ENCODE measurements around the gene CYP2C18. TPM values are rescaled to one million over a fixed set of nuclear protein-coding genes. Genes with fewer than 3 reads are reported as not detected.
"Not testable (repeated sequence)": the region's sequence is repeated elsewhere in the genome, so short reads cannot be mapped to it uniquely, and the experiment has no call there.

CYP2C18 gene
- polyA plus RNA-seq, 1 experiment = not detected

- POLR2A ChIA-PET = no interaction called here
Observed at GRCh38 chr10:94644352-94644751, 39.2 kb upstream of the CYP2C18 start.

GRCh38 chr10:94645285-94645684 lies 38.2 kb upstream of the CYP2C18 start:
- Histone ChIP-seq H3K4me3 (ENCODE audit: low read depth, low read length) (no peak overlapping the region), H3K36me3 (ENCODE audit: control insufficient read depth, insufficient read depth, low read length) (no peaks in the 10 kb centered on the region), H3K27me3 (ENCODE audit: control insufficient read depth, insufficient read depth, low read length) (no peaks in the 10 kb centered on the region)
- ChIA-PET CTCF (no interaction called here), POLR2A (no interaction called here)
- DNase-seq (ENCODE audit: low read depth) = no peak
- TF ChIP-seq, protein P1, sequence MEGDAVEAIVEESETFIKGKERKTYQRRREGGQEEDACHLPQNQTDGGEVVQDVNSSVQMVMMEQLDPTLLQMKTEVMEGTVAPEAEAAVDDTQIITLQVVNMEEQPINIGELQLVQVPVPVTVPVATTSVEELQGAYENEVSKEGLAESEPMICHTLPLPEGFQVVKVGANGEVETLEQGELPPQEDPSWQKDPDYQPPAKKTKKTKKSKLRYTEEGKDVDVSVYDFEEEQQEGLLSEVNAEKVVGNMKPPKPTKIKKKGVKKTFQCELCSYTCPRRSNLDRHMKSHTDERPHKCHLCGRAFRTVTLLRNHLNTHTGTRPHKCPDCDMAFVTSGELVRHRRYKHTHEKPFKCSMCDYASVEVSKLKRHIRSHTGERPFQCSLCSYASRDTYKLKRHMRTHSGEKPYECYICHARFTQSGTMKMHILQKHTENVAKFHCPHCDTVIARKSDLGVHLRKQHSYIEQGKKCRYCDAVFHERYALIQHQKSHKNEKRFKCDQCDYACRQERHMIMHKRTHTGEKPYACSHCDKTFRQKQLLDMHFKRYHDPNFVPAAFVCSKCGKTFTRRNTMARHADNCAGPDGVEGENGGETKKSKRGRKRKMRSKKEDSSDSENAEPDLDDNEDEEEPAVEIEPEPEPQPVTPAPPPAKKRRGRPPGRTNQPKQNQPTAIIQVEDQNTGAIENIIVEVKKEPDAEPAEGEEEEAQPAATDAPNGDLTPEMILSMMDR (IDR thresholded peaks at IDR 0.05; ENCODE audit: insufficient read depth, low read depth, low read length) = no peak

More at GRCh38 chr10:94644352-94644751, 39.2 kb upstream of the CYP2C18 start:
- CTCF ChIA-PET = no interaction called here
- TF ChIP-seq, protein P1 (IDR thresholded peaks at IDR 0.05; ENCODE audit: insufficient read depth, low read depth, low read length) = no peak
- H3K4me3 ChIP-seq (ENCODE audit: low read depth, low read length) = no peak overlapping the region
- DNase-seq (ENCODE audit: low read depth) = no peak
- no peaks in the 10 kb centered on the region for H3K27me3 ChIP-seq (ENCODE audit: control insufficient read depth, insufficient read depth, low read length)
- H3K36me3 ChIP-seq (ENCODE audit: control insufficient read depth, insufficient read depth, low read length) = no peaks in the 10 kb centered on the region

- H3K36me3 ChIP-seq (ENCODE audit: control insufficient read depth, insufficient read depth, low read length); CTCF ChIA-PET; DNase-seq (ENCODE audit: low read depth); H3K4me3 ChIP-seq (ENCODE audit: low read depth, low read length); H3K27me3 ChIP-seq (ENCODE audit: control insufficient read depth, insufficient read depth, low read length); POLR2A ChIA-PET: not testable (repeated sequence)
Observed at GRCh38 chr10:94655201-94655600, 28.3 kb upstream of the CYP2C18 start.

- POLR2A ChIA-PET; DNase-seq (ENCODE audit: low read depth); CTCF ChIA-PET; H3K27me3 ChIP-seq (ENCODE audit: control insufficient read depth, insufficient read depth, low read length); H3K36me3 ChIP-seq (ENCODE audit: control insufficient read depth, insufficient read depth, low read length); H3K4me3 ChIP-seq (ENCODE audit: low read depth, low read length): not testable (repeated sequence)
Observed at GRCh38 chr10:94663061-94663460, 20.5 kb upstream of the CYP2C18 start.

- Histone ChIP-seq H3K27me3 (ENCODE audit: control insufficient read depth, insufficient read depth, low read length) (no peaks in the 10 kb centered on the region), H3K4me3 (ENCODE audit: low read depth, low read length) (no peak overlapping the region), H3K36me3 (ENCODE audit: control insufficient read depth, insufficient read depth, low read length) (no peaks in the 10 kb centered on the region)
- TF ChIP-seq, protein P1 (IDR thresholded peaks at IDR 0.05; ENCODE audit: insufficient read depth, low read depth, low read length) = no peak
- ChIA-PET POLR2A (no interaction called here), CTCF (no interaction called here)
- no peak for DNase-seq (ENCODE audit: low read depth)
Observed at GRCh38 chr10:94666391-94667102, 17.0 kb upstream of the CYP2C18 start.

DNA sequence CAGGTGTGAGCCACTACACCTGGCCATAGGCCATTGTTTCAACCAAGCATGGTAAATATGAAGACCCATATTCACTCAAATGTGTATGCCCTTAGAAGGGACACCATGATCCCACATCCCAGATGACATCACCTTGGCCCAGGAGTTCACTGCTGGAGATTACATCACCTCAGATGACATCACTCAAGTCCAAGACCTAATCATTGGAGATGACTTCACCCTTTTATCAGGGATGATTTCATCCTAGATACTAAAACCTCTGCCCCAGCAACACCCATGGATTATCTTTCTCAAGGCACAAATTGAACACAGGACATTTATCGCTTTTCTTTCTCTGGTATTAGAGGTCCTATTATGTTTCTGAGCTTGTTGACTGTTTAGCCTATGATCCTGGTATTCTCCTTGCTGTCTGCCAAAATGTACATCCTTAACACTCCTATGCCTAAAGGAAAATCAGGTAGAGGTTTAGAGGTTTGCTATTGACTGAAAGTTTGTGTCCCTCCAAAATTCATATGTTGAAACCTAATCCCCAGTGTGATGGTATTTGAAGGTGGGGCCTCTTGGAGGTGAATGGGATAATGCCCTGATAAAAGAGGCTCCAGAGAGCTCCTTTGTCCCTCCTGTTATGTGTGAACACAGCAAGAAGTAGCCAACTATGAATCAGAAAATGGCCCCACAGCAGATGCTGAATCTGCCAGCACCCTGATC lies 9.8 kb upstream of the CYP2C18 start:
- ChIA-PET CTCF (no interaction called here), POLR2A (no interaction called here)
- no peak for DNase-seq (ENCODE audit: low read depth)
- TF ChIP-seq, protein P1 (IDR thresholded peaks at IDR 0.05; ENCODE audit: insufficient read depth, low read depth, low read length) = no peak
- Histone ChIP-seq H3K27me3 (ENCODE audit: control insufficient read depth, insufficient read depth, low read length) (no peaks in the 10 kb centered on the region), H3K4me3 (ENCODE audit: low read depth, low read length) (no peak overlapping the region), H3K36me3 (ENCODE audit: control insufficient read depth, insufficient read depth, low read length) (no peaks in the 10 kb centered on the region)
